A549 (cell line): ENCODE results near the gene PDIA5.

ENCODE experiments used
- CTCF ChIP-seq: fragments of >200 bp; sonication (Bioruptor Twin); formaldehyde crosslinking; IDR thresholded peaks from 3 replicates; pipeline ENCODE4 v1.5.1; 2016
- EP300 ChIP-seq, 2 experiments: fragments of >200 bp; sonication (Bioruptor Twin); formaldehyde crosslinking; IDR thresholded peaks; 2 replicates in 1 of 2; 3 replicates in 1 of 2; pipeline ENCODE4 v1.6.1; 2016 to 2017
- HMGXB4 ChIP-seq: fragments of 250-450 bp; sonication (Bioruptor Pico); IDR thresholded peaks from 2 replicates; pipeline ENCODE4 v1.5.0; 2021; ENCODE audit warnings: mild to moderate bottlenecking, moderate library complexity, borderline replicate concordance
- MAX ChIP-seq: IDR thresholded peaks from 2 replicates; pipeline ENCODE4 v1.6.1; 2012
- POLR2AphosphoS2 ChIP-seq: conservative IDR thresholded peaks from 2 replicates; pipeline ENCODE4 v1.6.1; 2012; ENCODE audit warnings: low read length, improper control_type of control experiment, inconsistent platforms
- RAD21 ChIP-seq, 2 experiments: fragments of >200 bp in 1 of 2; sonication (Bioruptor Twin) in 1 of 2; formaldehyde crosslinking in 1 of 2; IDR thresholded peaks in 1 of 2; conservative IDR thresholded peaks in 1 of 2; 2 replicates in 1 of 2; 3 replicates in 1 of 2; pipeline ENCODE4 v1.6.1; 2012 to 2018; ENCODE audit warnings: inconsistent platforms in 1 of 2
- RFX5 ChIP-seq: fragments of 450-650 bp; IDR thresholded peaks from 2 replicates; pipeline ENCODE4 v1.7.1; 2014; ENCODE audit warnings: antibody characterized with exemption, mild to moderate bottlenecking, moderate library complexity

- no peak for TF ChIP-seq RFX5
- TF ChIP-seq CTCF = no peak
- TF ChIP-seq RAD21 (conservative IDR thresholded peaks at IDR 0.05 in 1 of 2, IDR thresholded peaks at IDR 0.05 in 1 of 2) = no peak
- TF ChIP-seq HMGXB4 (CRISPR knock-in tag) = no peak
- TF ChIP-seq POLR2AphosphoS2 = no peak
- TF ChIP-seq EP300 (IDR thresholded peaks at IDR 0.05) = no peak
- no peak for TF ChIP-seq MAX
Measured at GRCh38 chr3:123129092-123129491, 62.3 kb downstream of the PDIA5 start.
